GM19372 (cell line): ENCODE data around the gene KDM4C.
"Not testable (repeated sequence)": the region's sequence is repeated elsewhere in the genome, so short reads cannot be mapped to it uniquely, and the experiment has no call there.

ENCODE experiments used
- ATAC-seq: cut with Tn5 transposase; IDR thresholded peaks from one replicate; pipeline ENCODE4 v1.9.1; 2021; ENCODE audit warnings: mild to moderate bottlenecking, low read depth, moderate library complexity; ENCODE audit not compliant: unreplicated experiment

Gene KDM4C

DNA sequence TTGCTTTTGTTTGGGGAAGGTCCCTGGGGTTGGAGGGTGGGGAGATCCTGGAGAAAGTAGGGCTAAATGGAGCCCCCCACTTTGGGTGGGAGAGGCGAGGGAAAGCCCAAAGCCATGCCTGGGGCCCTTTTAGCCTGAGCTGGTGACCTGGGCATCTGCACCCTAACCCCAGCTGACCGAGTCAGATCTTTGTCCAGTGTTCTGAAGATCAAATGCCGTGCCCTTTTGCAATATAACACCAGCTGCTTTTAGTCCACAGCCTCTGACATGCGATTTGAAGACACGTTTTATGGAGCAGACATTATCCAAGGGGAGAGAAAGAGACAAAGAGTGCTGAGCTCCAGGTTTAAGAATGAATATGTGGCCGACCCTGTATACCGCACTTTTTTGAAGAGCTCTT is 416.5 kb downstream of the KDM4C start:
- ATAC-seq: no peak

DNA sequence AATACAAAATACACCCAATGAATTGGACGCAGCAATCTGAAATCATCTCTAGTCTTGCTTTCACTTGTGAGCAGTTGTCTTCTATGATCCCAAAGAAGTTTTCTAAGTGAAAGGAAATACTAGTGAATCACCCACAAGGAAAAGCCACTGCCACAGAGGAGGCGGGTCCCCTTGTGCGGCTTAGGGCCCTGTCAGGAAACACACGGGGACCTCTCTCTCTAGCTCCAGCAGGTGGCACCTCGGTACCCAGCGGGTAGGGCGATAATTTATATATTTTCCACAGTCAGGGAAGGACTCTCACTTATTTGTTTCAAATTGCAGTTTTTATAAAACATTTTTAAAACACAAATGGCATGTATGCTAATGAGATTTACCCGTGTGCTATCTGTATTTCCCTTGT is 417.1 kb downstream of the KDM4C start:
- no peak for ATAC-seq

DNA sequence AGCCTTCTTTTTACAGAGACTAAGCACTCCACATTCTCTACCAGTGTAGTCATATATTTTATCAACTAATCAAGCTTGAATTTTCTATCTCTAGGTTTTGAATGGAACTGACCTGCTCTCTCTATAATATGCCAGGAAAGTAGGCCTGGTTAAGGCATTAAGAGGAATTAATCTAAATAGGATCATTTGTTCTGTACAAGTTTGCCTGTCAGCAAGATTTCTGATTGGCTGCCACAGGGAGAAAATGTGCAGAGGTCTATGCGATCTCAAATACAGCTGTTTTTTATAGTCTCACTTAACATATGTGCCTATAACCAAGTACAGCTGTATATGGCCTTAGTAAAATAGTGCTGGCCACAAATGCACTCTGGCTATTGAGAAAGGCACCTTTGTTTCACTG is 418.8 kb downstream of the KDM4C start:
- ATAC-seq: no peak

DNA sequence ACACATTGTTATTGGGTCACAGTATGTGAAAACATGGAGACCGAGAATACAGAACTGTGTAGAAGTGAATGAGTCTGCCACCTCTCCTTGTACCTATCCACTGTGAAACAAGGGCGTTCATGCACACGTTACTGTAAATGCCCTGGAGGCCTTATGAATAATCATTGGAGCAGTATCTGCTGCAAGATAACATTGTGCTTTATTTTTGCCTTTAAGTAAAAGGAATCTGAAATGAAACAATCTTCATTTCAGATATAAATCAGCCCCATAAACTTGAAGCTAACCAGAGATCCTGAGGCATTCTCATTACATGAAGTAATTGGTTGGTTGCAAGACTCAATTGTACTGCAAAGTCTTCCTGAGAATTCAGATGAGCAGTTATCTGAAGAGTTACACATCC is 419.6 kb downstream of the KDM4C start:
- ATAC-seq: no peak

DNA sequence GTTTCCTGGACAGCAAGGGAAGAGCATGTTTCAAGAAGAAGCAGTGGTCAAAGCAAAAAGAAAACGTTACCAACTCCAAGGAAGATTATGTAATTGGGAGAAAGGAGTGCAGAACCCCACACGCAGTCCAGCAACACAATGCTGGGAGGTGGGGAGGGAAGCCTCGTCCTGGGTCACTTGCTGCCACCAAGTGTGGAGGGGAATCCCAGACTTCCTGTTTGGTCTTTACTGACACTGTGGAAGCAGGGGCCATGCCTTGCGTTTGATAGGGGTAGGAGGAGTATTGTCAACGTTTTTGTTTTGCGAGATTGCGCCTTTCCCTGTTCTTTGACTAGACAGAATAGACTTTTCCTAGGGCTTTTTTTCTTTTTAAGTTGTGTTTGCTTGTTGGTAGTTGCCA is 421.0 kb downstream of the KDM4C start:
- no peak for ATAC-seq

DNA sequence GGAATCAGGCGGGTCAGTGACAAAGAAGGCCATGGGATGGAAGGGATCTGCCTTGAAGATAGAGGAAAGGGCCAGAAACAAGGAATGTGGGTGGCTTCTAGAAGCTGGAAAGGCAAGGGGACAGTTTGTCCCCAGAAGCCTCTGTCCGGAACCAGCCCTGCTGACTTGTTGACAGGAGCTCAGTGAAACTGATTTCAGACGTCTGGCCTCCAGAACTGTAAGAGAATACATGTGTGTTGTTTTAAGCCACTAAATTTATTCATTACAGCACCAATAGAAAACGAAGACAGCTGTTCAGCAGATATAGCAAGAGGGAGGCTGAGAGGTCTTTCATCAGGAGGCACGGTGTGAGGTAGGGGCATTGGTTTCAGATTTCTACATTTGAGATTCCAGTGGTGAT is 422.5 kb downstream of the KDM4C start:
- ATAC-seq: no peak

DNA sequence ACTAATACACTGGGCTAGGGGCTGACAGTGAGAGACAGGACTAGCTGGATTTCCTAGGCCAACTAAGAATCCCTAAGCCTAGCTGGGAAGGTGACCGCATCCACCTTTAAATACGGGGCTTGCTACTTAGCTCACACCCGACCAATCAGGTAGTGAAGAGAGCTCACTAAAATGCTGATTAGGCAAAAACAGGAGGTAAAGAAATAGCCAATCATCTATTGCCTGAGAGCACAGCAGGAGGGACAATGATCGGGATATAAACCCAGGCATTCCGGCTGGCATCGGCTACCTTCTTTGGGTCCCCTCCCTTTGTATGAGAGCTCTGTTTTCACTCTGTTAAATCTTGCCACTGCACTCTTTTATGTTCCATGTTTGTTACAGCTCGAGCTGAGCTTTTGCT is 425.4 kb downstream of the KDM4C start:
- ATAC-seq: not testable (repeated sequence)

DNA sequence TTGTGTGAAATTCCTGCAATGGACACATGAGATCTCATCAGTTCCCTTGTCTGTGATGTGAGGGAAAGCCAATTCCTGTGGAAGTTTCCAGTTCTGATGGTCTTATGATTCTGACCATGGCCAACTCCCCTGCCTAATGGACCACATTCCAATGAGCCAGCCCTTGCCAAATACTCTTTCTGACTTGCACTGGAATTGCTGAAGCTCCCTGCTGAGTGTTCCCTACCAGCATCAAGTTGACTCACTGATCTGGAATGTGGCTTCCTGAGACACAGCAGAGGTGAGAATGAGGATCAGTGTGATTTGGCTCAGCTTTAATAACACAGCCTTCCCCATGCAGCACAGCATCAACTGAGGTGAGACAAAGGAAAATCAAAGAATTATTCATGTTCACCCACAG is 427.8 kb downstream of the KDM4C start:
- ATAC-seq: no peak

DNA sequence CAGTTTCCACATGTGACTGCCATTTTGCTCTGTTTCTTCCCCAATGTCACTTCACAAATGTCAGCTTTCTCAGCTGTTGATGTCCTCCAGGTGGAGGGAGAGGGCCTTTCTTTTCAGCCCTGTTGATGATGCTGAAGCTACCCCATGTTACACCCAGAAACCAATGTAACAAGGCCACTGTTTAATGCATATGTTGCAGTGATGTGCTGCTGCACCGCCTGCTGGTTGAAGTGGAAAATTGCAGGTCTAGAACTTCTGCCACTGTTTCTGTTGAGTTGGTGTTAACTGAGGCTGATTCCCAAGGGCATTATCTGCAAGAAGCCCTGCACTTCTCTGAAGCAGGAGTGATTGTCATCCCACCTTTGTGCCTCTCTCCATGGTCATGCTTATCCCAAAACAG is 428.4 kb downstream of the KDM4C start:
- ATAC-seq: no peak

DNA sequence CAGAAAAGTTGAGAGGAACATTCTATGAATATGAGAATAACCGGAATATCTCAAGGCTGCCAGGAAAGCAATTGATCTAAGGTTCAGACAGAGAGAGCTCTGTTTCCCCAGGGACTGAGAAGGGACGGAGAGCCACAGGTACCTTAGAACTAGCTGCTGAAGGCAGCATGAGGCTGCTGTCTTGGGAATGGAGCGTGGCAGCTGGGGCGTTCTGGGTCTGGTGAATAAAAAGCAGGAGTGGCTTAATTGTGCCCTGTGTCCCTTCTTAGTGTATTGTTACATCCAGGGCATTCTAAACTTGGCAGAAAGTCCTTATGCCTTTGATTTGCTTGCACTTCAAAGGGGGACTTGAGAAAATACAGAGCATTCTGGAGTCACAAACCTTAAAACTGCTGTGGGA is 434.5 kb downstream of the KDM4C start:
- no peak for ATAC-seq

DNA sequence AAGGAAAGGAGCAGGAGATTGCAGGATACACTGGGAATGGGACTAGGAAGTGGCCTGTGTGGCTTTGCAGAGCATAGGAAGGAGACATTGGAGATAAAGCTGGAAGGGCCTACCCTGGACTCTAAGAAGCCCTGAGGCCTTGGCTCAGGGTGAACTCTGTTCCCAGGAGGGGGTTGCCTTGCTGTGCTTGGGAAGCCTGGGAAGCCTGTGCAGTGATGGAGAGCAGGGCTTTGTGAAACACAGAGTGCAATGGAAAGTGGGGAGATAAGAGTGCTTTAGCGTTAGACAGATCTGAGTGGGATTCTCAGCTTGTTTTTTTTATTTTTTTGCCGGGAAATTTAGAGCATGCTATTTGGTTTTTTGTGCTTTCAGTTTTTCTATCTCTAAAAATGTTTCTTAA is 437.8 kb downstream of the KDM4C start:
- ATAC-seq: no peak

DNA sequence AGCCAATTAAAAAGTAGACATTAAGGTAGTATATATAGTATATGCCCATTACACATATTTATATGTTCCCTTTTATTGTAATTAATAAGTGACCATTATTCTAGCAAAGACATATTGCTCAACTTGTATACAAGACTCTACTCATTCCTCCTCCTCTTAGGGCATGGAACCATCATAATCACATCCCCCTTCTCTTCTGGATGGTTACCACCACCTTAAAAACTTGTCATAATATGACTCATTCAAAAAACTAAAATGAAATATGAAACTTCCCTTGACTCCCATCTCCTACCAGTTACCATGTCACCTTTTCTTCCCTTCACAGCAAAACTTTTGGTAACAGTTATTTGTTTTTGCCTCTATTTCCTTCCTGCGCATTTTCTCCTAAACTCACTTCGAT is 438.7 kb downstream of the KDM4C start:
- no peak for ATAC-seq

DNA sequence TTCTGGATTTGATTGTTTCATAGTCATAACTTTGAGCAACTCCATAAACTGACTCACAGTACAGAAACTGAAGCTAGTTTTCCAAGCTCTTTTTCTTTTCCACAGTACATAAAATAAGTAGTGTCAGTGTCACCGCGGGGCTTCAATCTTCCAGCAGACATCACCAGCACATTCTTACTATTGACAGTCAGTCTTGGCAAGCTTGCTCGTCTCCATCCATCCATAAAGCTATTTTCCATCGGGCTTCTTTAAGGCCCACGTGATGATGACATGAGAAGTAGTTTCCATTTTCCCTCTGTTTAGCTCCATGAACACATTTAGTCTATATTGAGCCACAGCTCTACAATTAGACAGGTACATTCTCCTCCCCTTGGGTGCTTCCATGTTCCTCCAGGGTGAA is 443.4 kb downstream of the KDM4C start:
- no peak for ATAC-seq

DNA sequence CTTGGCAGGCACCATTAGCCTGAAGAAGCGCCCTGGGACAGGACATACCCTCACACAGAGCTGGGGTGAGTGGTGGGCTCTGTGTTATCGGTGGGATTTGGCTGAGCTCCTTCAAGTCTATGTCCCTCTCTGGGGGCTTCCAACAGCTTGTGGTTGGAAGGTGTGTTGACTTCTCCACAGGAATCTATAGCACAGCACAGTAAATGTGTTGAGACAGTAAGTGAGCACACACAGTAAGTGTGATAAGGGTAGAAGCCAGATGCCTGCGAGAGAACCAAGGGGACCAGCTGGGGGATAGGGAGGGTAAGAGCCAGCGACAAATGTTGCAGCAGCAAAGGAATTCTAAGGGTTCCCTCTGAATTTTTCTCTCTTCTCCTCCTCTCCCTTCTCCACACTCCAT is 448.0 kb downstream of the KDM4C start:
- no peak for ATAC-seq

DNA sequence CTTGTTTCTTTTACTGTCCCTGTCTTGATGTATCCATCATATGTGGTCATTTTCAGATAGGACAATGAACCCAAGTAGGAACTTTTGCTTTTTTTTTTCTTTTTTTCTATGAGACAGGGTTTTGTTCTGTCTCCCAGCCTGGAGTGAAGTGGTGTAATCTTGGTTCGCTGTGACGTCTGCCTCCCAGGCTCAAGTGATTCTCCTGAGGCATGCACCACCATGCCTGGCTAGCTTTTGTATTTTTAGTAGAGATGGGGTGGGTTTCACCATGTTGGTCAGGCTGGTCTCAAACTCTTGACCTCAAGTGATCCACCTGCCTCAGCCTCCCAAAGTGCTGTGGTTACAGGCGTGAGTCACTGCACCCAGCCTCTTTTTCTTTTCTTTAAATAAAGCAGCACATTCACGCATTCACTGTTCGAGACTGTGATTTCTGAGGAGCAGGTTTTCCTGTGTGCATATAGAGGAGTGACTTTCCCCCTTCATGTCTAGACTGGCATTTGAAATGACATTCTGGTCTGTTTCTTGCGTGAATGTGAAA is 448.5 kb downstream of the KDM4C start:
- no peak for ATAC-seq

DNA sequence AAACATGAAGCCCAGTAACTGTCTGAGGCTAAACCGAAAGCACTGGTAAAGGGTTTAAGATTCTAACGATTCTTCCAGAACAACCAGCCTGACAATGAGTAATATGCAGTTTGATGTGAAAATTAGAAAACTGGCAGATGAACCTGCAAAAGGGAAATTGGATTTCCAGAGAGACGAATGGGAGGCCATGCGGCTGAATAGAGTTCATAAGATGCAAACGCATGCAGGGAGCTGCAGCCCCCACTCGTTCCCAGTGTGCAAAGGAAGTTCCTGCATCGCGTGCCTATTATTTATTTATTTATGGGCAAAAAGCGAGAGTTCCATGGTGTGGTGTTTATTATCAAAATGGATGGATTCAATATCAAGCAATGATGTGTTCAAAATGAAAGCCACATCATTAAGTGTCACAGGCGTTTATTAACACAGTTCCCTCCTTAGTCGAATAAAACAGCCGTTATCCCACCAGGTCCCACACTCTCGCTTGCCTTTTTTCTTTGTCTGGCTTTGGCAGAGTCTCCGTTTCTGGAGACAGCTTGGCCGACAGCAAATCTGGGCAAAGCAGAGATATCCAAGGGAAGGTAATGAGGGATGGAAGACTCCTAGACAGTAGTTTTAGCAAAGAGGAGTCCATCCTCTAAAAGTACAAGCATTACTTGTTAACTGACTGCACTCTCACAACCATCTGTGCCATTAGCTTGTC is 451.4 kb downstream of the KDM4C start:
- no peak for ATAC-seq

DNA sequence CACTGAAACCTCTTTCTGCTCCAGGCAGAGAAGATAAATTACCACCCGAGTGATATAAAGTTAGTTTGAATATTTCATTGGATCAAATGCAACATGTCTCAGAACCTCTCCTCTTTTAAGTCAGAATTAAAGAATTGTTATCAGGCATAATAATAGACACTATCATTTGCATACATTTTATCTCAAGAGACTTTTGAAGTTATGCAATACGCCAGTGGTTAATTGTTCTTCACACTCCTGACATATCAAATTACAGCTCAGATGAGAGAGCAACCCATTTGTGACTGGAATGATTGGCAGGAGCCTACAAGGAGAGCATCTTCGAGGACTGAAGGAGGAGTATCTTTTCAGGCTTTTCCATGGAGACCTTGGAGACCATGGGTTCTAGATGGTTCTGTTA is 452.2 kb downstream of the KDM4C start:
- no peak for ATAC-seq

DNA sequence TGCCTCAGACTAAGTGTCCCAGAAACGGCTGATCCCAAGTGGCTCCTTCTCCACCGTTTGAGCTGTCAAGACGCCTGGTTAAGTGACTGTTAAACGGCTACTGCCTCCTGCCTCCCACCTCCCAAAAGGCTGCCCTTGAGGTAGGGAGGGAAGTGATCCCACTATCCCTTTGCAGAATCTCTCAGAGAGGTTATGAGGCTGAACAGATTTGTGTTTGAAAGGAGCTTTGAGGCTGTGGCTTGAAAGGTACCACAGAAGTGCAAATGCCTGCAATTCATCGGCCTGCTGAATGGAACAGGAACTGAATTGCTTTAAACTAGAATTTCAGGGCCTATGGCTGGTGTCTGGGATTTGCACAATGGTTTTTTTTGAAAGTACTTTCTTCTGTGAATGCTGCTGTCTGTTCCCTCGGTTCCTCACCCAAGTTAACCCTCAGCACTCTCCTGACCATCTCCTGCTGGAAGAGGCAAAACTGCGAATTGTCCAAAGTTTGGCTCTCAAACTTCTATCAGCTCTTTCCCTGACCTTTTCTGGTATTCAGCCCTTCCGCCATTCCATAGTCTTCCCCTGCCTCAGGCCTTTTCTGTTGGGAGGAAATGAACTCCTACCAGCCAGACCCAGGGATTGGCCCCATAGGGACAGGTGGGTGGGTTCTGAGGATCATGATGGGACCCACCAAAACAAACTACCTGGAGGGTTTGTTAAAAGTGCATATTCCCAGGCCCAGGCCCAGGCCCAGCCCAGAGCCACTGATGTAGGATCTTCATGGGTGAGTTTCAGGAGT is 453.3 kb downstream of the KDM4C start:
- ATAC-seq: no peak

DNA sequence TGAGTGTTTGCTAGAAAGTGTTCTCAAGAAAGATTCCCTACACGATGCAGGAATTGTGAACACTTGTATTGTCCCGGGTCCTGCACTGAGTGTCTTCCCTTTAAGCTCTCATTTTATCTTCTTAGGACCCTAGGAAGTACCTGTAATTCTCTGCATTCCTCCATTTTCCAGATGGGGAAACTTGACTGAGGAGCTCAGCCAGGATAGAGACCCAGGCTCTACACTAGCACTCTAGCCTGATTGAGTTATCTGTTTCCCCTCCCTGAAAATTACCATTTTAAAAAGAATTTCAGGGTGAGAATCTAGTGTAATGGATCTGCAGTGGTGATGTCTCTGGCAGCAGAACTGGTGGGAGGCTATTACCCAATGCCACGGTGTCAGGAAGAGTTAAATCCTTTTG is 453.9 kb downstream of the KDM4C start:
- ATAC-seq: no peak

DNA sequence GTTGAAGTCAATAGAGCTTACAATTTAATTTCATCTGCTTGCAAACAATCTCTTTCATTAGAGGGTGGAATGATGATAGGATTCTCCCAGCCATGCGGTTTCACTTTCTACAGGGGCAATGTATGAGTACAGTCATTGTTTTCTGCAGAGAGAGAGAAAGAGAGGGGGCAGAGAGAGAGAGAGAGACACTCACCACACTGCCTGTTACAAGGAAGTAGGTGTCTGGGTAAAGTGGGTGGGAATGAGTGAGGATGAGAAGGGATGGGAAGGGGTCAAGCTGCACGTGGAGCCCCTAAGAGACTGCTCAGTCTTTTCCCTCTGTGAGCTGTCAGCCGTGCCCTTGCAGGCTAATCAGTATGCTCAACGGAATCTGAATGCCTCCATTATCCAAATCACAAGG is 454.3 kb downstream of the KDM4C start:
- no peak for ATAC-seq

DNA sequence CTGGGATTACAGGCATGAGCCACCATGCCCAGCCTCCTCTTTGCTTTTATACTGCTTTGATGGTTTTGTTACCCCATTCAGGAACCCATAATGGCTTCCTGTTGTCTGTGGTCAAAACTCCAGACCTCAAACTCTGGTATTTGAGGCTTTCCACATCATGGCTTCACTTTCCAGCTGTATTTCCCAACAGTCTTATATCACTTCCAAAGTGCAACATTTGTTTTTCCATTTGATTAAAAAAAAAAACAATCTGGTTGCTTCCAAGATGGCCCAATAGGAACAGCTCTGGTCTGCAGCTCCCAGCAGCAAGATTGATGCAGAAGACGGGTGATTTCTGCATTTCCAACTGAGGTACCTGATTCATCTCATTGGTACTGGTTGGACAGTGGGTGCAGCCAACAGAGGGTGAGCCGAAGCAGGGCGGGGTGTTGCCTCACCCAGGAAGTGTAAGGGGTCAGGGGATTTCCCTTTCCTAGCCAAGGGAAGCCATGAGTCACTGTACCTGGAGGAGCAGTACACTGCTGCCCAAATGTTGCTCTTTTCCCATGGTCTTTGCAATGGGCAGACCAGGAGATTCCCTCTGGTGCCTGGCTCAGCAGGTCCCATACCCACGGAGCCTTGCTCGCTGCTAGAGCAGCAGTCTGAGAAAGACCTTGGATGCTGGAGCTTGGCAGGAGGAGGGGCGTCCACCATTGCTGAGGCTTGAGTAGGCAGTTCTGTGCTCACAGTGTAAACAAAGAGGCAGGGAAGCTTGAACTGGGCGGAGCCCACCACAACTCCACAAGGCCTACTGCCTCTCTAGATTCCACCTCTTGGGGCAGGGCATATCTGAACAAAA is 458.4 kb downstream of the KDM4C start:
- ATAC-seq: no peak
